NCI-H2029 treated with DMSO at 0.1 percent for 48 hours (cell line): ENCODE data around the gene PWP1.

Experiments
- DNase-seq: peaks from one replicate; lab custom pipeline; 2025; lab: John Stamatoyannopoulos, UW

Gene PWP1

GRCh38 chr12:107735763-107736162, 50.2 kb downstream of the PWP1 start:
- DNase-seq = no peak

GRCh38 chr12:107736914-107737313, 51.3 kb downstream of the PWP1 start:
- no peak for DNase-seq

- DNase-seq = no peak
Measured at GRCh38 chr12:107748472-107748871, 62.9 kb downstream of the PWP1 start.

GRCh38 chr12:107749083-107749482, 63.5 kb downstream of the PWP1 start:
- no peak for DNase-seq

- DNase-seq = no peak
Measured at GRCh38 chr12:107759410-107759809, 73.8 kb downstream of the PWP1 start.

GRCh38 chr12:107760207-107760808, 74.7 kb downstream of the PWP1 start:
- no peak for DNase-seq

GRCh38 chr12:107760809-107761501, 75.4 kb downstream of the PWP1 start, which contains the start of gene PRDM4:
Gene PRDM4, minus strand, starts transcription at chr12:107761137. Its CDS starts 622 bp downstream, at chr12:107760515.
- DNase-seq = peak; percentile 59

GRCh38 chr12:107761502-107761904, 75.9 kb downstream of the PWP1 start:
- no peak for DNase-seq
